GM21390 (cell line): Measurements from ENCODE around the gene ELP4.
"Not testable (repeated sequence)": the region's sequence is repeated elsewhere in the genome, so short reads cannot be mapped to it uniquely, and the experiment has no call there.

ENCODE experiments used
- ATAC-seq: cut with Tn5 transposase; IDR thresholded peaks from one replicate; pipeline ENCODE4 v1.9.1; 2021; ENCODE audit not compliant: unreplicated experiment

Gene ELP4, protein sequence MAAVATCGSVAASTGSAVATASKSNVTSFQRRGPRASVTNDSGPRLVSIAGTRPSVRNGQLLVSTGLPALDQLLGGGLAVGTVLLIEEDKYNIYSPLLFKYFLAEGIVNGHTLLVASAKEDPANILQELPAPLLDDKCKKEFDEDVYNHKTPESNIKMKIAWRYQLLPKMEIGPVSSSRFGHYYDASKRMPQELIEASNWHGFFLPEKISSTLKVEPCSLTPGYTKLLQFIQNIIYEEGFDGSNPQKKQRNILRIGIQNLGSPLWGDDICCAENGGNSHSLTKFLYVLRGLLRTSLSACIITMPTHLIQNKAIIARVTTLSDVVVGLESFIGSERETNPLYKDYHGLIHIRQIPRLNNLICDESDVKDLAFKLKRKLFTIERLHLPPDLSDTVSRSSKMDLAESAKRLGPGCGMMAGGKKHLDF

DNA sequence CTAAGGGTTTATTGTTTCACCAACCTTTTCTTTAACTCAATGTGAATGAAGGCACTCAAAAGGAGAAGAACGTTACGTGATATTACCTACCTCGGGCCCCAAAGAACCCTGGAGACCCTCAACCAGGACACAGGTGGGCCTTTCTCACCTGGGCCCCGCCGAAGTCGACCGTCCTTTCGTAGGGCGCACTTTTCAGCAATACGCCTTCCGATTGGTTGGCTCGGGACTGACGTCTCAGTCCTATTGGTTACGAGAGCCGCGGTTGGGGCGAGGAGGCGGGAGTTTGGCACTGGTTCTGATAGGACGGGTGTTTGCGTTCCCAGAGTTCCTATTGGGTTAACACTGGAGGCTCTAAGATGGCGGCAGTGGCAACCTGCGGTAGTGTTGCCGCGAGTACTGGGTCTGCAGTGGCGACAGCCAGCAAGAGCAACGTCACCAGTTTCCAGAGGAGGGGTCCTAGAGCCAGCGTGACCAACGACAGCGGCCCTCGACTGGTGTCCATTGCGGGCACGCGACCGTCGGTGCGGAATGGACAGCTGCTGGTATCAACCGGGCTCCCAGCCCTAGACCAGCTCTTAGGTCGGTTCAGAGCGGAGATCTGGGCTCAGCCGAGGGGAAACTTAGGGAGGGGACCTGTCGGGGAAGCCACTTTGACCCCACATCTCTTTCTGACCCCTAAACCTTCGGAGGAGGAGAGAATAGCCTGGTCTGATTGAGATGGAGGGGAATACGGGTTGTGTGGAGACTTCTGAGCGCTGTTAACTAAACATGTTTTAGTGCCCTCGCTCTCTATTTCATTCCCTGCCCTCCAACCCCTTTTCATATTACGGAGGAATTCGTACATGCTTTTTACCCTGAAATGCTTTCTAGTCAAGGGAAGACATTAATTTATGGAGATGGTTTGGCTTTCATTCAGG is at the start of gene ELP4, which contains the start of gene IMMP1L:
TSS of gene ELP4 (plus strand) at position 339 of the 917 bp plus-strand sequence. CDS start at position 357, 18 bp downstream.
TSS of gene IMMP1L (minus strand) at position 194 of the 917 bp plus-strand sequence. CDS start 46,346 bp downstream, outside the sequence.
- peak; percentile 100 for ATAC-seq

DNA sequence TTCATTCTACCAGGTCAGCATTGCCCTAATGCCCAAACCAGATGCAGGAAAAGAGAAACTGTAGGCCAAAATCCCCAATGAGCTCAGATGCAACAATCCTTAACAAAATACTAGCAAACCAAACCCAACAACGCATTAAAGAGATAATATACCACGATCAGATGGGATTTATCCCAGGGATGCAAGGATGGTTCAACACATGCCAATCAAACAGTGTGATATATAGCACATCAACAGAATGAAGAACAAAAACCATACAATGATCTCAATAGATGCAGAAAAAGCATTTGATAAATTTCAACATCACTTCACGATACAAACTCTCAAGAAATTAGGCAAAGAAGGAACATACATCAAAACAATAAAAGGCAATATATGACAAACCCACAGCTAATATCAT is 45.1 kb upstream of the ELP4 start:
- no peak for ATAC-seq

DNA sequence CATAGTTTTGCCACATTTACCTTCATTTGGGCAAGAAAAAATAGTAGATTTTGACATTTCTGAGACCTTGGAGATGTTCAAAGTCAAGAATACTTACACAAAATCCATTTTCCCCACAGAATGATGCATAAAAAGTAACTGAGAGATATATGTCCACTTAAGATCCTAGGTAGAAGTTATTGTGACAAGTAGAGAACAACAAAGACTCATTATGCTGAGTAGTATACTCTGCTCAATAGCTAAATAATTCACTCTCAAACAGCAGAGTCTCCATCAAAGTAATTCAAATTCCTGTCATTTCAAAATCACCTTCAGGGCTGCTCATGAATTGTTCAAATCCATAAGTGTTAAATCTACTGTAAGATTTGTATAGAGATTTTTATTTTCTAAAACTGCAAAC is 35.5 kb upstream of the ELP4 start:
- ATAC-seq, result no peak

DNA sequence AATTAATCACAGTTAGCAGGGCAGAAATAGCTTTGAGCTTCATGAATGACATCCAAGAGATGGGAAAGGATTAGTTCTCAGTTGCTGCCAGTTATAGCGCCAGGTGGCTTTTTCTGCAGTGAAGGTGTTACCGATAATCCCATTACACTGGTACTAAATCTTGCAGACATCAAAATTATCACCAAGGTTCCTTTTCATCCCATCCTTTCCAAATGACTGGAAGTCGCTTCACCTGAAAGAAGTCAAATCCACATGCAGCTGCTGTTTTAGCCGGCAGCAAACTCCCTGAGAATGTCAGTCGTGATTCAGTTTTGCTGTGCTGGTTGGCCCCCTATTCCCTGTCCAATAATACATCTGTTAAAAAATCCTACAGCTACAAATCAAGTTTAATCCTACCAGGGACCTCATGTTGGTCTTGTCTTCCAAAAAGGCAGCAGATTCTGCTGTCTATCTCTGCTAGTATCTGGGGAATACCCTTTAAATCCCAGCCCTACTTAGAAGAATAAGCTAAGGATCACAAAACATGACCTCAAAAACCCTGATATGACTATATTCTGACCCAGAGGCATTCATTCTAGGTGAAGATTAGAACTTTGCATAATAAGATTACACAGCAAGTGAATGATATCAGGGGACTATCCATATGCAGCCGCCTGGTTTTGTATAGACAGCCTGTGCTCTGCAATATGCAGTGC is 31.9 kb upstream of the ELP4 start:
- ATAC-seq, result no peak

DNA sequence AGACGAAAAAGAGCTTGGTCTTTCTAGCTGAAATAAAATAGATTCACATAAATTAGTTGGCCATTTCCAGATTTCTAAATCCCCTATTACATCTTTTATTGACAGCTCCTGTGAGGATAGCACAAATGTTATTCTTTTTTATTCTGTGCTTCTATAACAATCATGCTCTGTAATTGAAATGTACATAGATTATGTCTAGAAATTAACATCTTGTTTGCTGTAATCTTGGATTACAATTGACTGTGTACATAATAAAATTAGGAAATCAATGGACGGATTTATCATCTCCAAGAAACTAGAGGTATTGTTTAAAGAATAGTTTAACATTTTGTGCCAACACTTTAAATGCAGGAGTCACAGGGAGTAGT is 31.4 kb upstream of the ELP4 start:
- no peak for ATAC-seq

DNA sequence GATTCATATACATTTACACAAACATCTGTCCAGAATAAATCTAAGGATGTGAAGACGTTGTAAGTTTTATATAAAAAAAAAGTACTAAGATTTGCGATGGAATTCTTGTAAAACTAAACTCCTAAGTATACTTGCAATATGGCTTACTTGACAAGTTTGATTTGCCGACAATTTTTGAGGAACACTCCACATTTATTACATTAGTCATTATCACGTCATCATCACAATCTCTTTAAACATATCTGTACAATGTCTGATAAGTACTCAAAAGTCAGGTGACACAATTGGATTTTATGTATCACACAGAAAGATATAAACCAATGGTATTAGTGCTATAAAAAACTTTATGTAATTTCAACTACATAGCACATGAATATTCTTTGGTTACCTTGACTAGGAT is 30.5 kb upstream of the ELP4 start:
- no peak for ATAC-seq

DNA sequence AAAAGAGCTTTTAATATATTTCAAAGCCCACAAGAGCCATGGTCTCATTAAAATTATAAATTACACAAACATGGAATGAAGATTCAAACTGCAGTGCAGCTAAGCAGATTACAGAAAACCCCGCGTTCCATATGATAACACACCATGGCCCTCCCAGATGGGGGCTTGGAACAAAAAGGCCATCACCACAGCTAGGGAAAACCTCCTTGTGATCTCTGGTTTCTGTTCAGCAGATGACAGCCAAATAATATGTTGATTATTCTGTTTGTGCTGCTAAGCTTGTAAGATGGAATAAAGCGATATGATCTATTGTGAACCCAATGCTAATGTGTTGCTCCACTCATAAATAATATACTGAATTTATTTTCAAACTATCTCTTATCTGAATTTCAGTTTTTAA is 28.6 kb upstream of the ELP4 start:
- no peak for ATAC-seq

DNA sequence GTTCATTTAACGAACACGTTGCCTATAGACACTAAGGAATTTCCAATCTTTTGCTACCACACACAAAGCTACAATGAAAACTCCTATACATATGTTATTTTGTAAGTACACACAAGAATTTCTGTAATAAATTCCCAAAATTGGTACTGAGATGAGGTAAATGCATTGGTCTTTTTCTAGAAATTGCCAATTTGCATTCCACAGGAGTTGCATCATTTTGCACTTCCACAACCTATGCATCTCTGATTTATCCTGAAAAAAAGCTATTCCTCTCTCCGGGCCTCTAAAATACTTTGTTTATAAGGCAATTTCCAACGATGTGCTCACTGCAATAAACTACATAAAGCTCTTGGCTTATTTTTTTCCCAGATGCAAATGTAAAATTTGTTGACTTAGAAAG is 25.1 kb upstream of the ELP4 start:
- ATAC-seq, result no peak

DNA sequence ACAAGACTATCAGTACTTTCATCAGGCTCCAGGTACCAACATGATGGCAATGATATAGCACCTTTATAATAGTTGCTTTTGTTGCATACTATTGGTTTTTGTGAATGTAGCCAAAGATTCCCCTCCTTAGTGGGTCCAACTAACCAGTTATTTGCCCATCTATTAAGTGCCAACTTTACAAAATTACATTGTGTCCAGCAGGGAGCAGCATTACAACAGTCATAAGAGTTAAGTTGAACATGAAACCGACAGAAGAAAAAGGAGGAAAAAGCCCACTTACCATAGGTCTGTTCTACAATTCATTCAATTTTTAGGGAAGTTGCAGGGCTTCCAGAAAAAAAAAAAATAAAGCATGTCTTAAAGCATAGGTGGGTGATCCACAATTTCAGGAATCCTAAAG is 21.7 kb upstream of the ELP4 start:
- peak; percentile 55 for ATAC-seq

DNA sequence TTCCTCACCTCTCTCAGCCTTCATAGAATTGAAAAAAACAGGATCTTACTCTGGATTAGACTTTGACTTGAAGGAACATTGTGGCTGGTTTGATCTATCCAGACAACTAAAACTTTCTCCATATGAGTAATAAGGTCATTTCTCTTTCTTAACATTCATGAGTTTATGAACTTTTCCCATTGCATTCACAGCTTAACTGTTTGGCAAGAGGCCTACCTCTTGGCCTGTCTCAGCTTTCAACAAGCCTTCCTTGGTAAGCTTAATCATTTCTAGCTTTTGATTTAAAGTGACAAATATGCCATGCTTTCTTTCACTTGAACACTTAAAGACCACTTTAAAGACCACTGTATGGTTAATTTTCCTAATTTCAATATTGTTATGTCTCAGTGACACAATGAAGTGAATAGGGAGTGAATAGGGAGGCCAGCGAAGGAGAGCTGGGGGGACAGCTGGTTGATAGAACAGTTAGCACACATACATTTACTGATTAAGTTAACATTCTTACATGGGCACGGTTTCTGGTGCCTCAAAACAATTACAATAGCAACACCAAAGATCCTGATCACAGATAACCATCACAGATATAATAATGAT is 17.1 kb upstream of the ELP4 start:
- no peak for ATAC-seq

DNA sequence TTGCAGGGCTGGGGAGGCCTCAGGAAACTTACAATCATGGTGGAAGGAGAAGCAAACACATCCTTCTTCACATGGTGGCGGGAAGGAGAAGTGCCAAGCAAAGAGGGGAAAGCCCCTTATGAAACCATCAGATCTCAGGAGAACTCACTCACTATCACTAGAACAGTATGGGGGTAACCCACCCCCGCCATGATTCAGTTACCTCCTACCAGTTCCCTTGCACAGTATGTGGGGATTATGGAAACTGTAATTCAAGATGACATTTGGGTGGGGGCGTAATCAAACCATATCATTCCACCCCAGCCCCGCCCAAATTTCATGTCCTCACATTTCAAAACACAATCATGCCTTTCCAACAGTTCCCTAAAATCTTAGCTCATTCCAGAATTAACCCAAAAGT is 16.3 kb upstream of the ELP4 start:
- no peak for ATAC-seq

DNA sequence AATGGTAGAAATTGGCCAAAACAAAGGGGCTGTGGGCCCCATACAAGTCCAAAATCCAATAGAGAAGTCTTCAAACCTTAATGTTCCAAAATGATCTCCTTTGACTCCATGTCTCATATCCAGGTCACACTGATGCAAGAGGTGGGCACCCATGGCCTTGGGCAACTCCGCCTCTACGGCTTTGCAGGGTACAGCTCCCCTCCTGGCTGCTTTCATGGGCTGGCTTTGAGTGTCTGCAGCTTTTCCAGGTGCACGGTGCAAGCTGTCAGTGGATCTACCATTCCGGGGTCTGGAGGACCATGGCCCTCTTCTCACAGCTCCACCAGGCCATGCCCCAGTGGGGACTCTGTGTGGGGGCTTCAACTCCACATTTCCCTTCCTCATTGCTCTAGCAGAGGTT is 15.8 kb upstream of the ELP4 start:
- not testable (repeated sequence) for ATAC-seq

DNA sequence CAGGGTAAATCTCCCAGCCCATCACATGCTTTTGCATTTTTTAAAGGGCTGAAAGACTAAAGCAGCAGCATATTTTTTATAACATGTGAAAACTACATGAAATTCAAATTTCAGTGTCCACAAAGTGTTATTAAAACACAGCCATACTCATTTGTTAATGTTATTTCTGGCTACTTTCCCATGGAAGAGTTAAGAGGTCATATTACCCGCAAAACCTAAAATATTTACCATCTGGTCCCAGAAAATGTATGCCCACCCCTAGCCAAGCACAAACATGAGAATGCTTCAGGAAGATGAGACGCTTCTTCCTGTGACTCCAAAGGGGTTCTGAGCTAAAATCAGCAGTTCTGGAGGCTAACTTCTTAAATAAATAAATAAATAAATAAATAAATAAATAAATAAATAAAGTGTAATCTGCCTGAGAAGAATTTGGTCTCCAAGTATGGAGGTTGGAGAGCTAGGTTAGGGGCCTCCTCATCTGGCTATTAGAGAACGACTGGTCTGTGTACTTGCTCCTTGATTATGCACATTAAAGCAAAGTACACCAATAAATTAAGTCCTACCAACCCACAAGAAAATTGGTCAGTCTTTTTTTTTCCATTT is 9.9 kb upstream of the ELP4 start:
- no peak for ATAC-seq

DNA sequence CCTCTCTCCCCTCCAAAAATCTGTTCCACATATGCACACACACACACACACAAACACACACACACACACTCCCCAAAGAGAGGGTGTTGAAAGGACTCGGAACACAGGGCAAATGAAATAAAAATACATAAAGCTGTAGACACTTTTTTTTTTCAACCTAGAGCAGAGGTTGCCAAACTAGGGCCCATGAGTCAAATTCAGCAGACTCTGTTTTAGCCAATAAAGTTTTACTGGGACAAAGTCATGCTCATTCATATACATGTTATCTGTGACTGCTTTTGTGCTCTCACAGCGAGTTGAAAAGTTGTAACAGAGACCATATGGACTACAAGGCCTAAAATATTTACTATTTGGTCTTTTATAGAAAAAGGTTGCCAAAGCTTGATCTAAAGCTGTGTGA is 9.0 kb upstream of the ELP4 start:
- no peak for ATAC-seq

DNA sequence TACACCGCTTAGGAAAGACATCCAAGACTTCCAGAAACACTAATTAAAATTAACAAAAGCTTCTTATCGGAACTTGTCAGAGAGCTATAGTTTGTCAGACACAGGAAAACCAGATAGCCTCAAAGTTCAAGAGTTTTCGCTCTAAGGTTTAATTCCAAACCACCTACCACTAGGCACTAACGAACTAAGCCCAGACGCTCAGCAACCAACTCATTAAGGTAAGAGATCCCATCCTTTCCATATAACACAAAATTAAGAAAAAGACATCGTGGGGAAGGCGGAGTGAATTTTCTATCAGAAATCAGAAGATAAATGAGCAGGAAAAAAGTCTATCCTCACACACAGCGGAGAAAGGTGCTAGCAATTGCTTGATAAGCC is 527 bp upstream of the ELP4 start:
- peak; percentile 7 for ATAC-seq

DNA sequence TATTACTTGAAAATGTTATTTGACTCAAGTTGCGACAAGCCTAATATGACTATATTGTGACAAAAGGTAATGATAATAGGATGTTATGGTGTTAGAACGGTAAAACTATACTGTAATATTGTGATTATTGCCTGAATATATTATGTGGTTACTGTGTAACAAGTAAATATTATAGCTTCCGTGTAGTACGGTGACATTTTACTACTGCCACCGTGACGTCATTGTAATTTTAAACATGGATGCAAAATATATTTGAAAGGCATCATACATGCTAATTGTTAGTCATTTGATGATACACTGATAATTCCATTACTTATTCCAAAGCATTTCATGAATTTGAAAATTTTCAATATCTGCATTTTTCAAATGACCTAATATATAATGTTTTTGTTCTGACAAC is 2.5 kb downstream of the ELP4 start:
- ATAC-seq, result no peak

DNA sequence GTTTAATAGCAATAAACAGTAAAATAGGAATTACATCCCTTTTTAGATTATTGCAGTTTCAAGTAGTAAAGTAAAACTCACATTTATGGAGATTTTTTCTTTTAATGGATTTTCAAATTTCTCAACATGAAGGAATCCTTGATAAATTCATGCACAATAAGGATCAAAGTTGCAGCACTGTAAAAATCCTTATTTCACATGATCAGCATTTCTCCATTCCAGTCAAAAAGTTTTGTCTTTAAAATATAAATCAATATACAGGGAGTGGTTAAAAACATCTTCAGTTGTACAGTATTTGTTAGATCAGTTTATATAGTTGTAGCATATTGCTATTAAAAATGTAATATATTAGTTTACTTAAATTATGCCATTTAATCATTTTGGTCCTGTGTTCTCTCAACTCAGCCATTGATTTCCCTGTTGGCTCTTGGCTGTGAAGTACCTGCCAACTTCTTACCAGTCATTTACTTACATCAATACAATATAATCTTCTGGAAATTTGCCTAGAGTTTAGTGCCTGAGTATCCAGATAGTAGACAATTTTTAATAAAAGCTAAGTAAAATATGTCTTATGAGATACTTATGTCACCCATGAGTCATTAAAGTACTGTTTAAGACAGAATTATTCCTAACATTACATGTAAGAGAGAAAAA is 12.1 kb downstream of the ELP4 start:
- no peak for ATAC-seq

DNA sequence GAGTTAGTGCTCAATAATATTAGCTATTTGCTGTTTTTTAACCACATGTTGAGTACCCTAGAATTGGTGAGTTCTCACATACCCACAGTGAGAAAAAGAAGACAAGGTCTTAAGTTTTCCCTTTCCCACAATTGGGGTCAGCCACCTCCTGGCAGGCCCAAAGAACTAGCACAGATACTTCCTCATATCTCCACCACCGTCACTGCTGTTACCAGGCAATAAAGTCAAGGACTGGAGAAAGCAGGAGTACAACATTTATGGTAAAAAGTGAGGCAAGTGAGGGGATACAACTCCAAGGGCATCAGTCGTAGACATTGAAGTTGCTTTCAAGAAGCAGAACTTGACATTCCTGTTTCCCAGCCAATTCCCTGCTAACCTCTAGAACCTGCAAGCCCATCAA is 19.6 kb downstream of the ELP4 start:
- no peak for ATAC-seq

DNA sequence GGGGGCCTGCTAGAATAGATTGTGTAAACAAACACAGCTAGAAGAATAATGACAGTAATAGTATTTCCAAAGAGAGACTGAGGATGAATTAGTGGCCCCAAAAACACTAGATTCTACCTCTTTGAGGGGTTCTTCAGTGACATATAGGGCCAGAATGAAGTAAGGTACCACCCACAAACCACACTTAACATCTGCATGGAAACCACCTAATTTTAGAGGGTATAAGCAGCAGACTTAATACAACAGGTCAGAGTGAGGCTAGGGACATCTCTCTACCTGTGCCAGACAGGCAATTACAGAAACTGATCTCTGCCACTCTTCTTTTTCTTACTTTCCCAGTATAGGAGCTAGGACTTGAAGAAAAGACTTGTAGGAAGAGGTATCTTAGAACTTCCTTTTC is 20.1 kb downstream of the ELP4 start:
- ATAC-seq, result no peak

DNA sequence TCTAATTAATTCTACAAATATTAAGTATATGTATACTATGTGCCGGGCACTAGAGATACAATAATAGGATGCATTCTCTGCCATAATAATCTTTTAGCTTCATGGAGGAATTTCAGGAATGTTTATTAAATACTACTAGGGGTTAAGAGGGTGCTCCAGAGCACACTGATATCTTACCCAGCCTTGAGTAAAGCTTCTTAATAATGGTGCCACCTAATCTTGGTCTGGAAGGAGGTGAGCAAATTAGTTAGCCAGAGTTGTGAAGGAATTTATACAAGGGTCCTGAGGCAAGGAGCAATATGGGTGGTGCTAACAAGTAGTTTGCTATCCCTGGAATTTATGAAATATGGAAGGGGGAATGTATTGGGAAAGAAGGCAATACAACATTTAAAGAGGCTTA is 21.7 kb downstream of the ELP4 start:
- no peak for ATAC-seq
